Spinal cord (tissue), 10 donors: ENCODE data around the gene KLHL29. TPM values are rescaled to one million over a fixed set of nuclear protein-coding genes. Genes with fewer than 3 reads are reported as not detected.

Experiments used
- DNase-seq, 6 donors: peaks; one replicate each; pipeline versions ENCODE4 v3.0.0 to v3.0.0-alpha.2; 2013 to 2015; ENCODE audit warnings: low spot score in 6 of 6, low read depth in 4 of 6
- H3K27ac ChIP-seq: one replicate; pipeline ENCODE4 v1.5.1; 2013; ENCODE audit warnings: low read depth, low read length, control low read depth
- H3K27me3 ChIP-seq: one replicate; pipeline ENCODE4 v1.6.1; 2013; ENCODE audit warnings: low read length; ENCODE audit not compliant: control insufficient read depth, insufficient read depth
- H3K36me3 ChIP-seq: one replicate; pipeline ENCODE4 v1.6.1; 2013; ENCODE audit warnings: low read length; ENCODE audit not compliant: control insufficient read depth, insufficient read depth
- H3K4me1 ChIP-seq: one replicate; pipeline ENCODE4 v1.6.1; 2013; ENCODE audit warnings: low read length; ENCODE audit not compliant: control insufficient read depth, insufficient read depth
- H3K4me3 ChIP-seq: one replicate; pipeline ENCODE4 v1.5.1; 2013; ENCODE audit warnings: low read depth, low read length, control low read depth
- H3K9me3 ChIP-seq: one replicate; pipeline ENCODE4 v1.6.1; 2013; ENCODE audit warnings: low read length; ENCODE audit not compliant: control insufficient read depth, insufficient read depth
- WGBS: methylation state at CpG from one replicate; pipeline ENCODE4 v1.1.5; 2013; ENCODE audit warnings: missing lambda C conversion rate; ENCODE audit not compliant: insufficient coverage; 5-methylcytosine and 5-hydroxymethylcytosine counted together
- polyA plus RNA-seq, 2 donors: library from polyadenylated mRNA; unstranded; fragments of 120-200 nt; gene quantifications; one replicate each; pipeline ENCODE4 v1.2.1, GENCODE V29; 2013; ENCODE audit not compliant: insufficient read length in 2 of 2
- total RNA-seq, 2 donors: library from RNA; depleted of rRNA in 1 of 2; stranded (reverse); fragments of 120-200 nt in 1 of 2; fragments of >200 nt in 1 of 2; gene quantifications; one replicate each; pipeline versions ENCODE4 v1.2.3 to v1.2.4, GENCODE V29; 2013 to 2014
- donor health status: healthy.

The KLHL29 gene
- total and polyA plus RNA-seq, 4 donors, result 8.7 to 19.4 (median 14.0) TPM

- H3K36me3 ChIP-seq, result no peaks in the 10 kb centered on the region
- 17% methylated on average over 2 of the region's 3 CpGs for WGBS
- no peaks in the 10 kb centered on the region for H3K9me3 ChIP-seq
- no peak overlapping the region for H3K4me3 ChIP-seq
- H3K27me3 ChIP-seq, result peaks cover 2% of the 10 kb centered on the region
- peaks cover 78% of the 10 kb centered on the region for H3K4me1 ChIP-seq
- H3K27ac ChIP-seq, result peak overlapping the region; percentile 85
- DNase-seq, result peak in 1 of 6 donors; percentile 21
Measured at GRCh38 chr2:23594460-23594825, 209.5 kb downstream of the KLHL29 start.

GRCh38 chr2:23595021-23595420, 210.0 kb downstream of the KLHL29 start:
- WGBS, result 93% methylated on average over 3 of the region's 7 CpGs
- no peak for DNase-seq
- H3K36me3 ChIP-seq, result no peaks in the 10 kb centered on the region
- H3K9me3 ChIP-seq, result no peaks in the 10 kb centered on the region
- H3K4me3 ChIP-seq, result no peak overlapping the region
- peaks cover 75% of the 10 kb centered on the region for H3K4me1 ChIP-seq
- peak overlapping the region; percentile 85 for H3K27ac ChIP-seq
- peaks cover 2% of the 10 kb centered on the region for H3K27me3 ChIP-seq

- H3K36me3 ChIP-seq, result no peaks in the 10 kb centered on the region
- 27% methylated on average over 13 of the region's 13 CpGs for WGBS
- H3K4me3 ChIP-seq, result no peak overlapping the region
- no peaks in the 10 kb centered on the region for H3K9me3 ChIP-seq
- peaks cover 72% of the 10 kb centered on the region for H3K4me1 ChIP-seq
- H3K27ac ChIP-seq, result peak overlapping the region; percentile 85
- peak in 3 of 6 donors; percentile 55 to 89 (median 89) for DNase-seq
- peaks cover 2% of the 10 kb centered on the region for H3K27me3 ChIP-seq
Measured at GRCh38 chr2:23595601-23596251, 210.7 kb downstream of the KLHL29 start.

- H3K27me3 ChIP-seq, result peaks cover 2% of the 10 kb centered on the region
- no peaks in the 10 kb centered on the region for H3K36me3 ChIP-seq
- H3K4me3 ChIP-seq, result no peak overlapping the region
- H3K4me1 ChIP-seq, result peaks cover 66% of the 10 kb centered on the region
- H3K27ac ChIP-seq, result peak overlapping the region; percentile 67
- peak in 2 of 6 donors; percentile 42 to 73 for DNase-seq
- 30% methylated on average over 9 of the region's 16 CpGs for WGBS
- no peaks in the 10 kb centered on the region for H3K9me3 ChIP-seq
Measured at GRCh38 chr2:23596316-23596885, 211.4 kb downstream of the KLHL29 start.

GRCh38 chr2:23597687-23598086, 212.7 kb downstream of the KLHL29 start:
- Histone ChIP-seq H3K4me1 (peaks cover 63% of the 10 kb centered on the region), H3K27ac (no peak overlapping the region), H3K9me3 (no peaks in the 10 kb centered on the region), H3K27me3 (peaks cover 2% of the 10 kb centered on the region), H3K36me3 (no peaks in the 10 kb centered on the region), H3K4me3 (no peak overlapping the region)
- no peak for DNase-seq
- 96% methylated on average over 6 of the region's 9 CpGs for WGBS

- H3K36me3 ChIP-seq, result no peaks in the 10 kb centered on the region
- no peak for DNase-seq
- no peaks in the 10 kb centered on the region for H3K27me3 ChIP-seq
- no peak overlapping the region for H3K4me3 ChIP-seq
- peaks cover 58% of the 10 kb centered on the region for H3K4me1 ChIP-seq
- H3K27ac ChIP-seq, result no peak overlapping the region
- 83% methylated on average over 1 of the region's 6 CpGs for WGBS
- H3K9me3 ChIP-seq, result no peaks in the 10 kb centered on the region
Measured at GRCh38 chr2:23599006-23599405, 214.0 kb downstream of the KLHL29 start.

GRCh38 chr2:23599667-23600066, 214.7 kb downstream of the KLHL29 start:
- WGBS, result 88% methylated on average over 7 of the region's 10 CpGs
- Histone ChIP-seq H3K27ac (no peak overlapping the region), H3K9me3 (no peaks in the 10 kb centered on the region), H3K4me1 (peaks cover 54% of the 10 kb centered on the region), H3K4me3 (no peak overlapping the region), H3K27me3 (no peaks in the 10 kb centered on the region), H3K36me3 (no peaks in the 10 kb centered on the region)
- DNase-seq, result no peak

- Histone ChIP-seq H3K36me3 (no peaks in the 10 kb centered on the region), H3K4me1 (peaks cover 49% of the 10 kb centered on the region), H3K9me3 (no peaks in the 10 kb centered on the region), H3K27me3 (no peaks in the 10 kb centered on the region), H3K27ac (no peak overlapping the region), H3K4me3 (no peak overlapping the region)
- DNase-seq, result peak in 2 of 6 donors; percentile 77 to 79
- WGBS, result 45% methylated on average over 7 of the region's 7 CpGs
Measured at GRCh38 chr2:23600346-23600745, 215.4 kb downstream of the KLHL29 start.

- Histone ChIP-seq H3K27ac (no peak overlapping the region), H3K4me3 (no peak overlapping the region), H3K27me3 (no peaks in the 10 kb centered on the region), H3K4me1 (peaks cover 38% of the 10 kb centered on the region), H3K36me3 (no peaks in the 10 kb centered on the region), H3K9me3 (no peaks in the 10 kb centered on the region)
- DNase-seq, result no peak
- WGBS, result 84% methylated on average over 5 of the region's 8 CpGs
Measured at GRCh38 chr2:23601301-23601965, 216.5 kb downstream of the KLHL29 start.

- Histone ChIP-seq H3K27me3 (no peaks in the 10 kb centered on the region), H3K36me3 (no peaks in the 10 kb centered on the region), H3K4me1 (peaks cover 36% of the 10 kb centered on the region), H3K9me3 (no peaks in the 10 kb centered on the region), H3K27ac (no peak overlapping the region), H3K4me3 (no peak overlapping the region)
- 65% methylated on average over 10 of the region's 12 CpGs for WGBS
- no peak for DNase-seq
Measured at GRCh38 chr2:23602116-23602515, 217.1 kb downstream of the KLHL29 start.
